SK-N-MC (cell line): ENCODE measurements around the gene ERMAP.

Experiments used
- EZH2 ChIP-seq: fragments of 200-600 bp; sonication (generic); IDR thresholded peaks from one replicate; pipeline ENCODE4 v1.6.1; 2017; ENCODE audit warnings: antibody characterized with exemption
- POLR2AphosphoS5 ChIP-seq: IDR thresholded peaks from 2 replicates; pipeline ENCODE4 v1.6.1; 2012; ENCODE audit warnings: mild to moderate bottlenecking, low read depth, low read length, borderline replicate concordance

GRCh38 chr1:42774928-42775526, 41.9 kb upstream of the ERMAP start:
- no peak for TF ChIP-seq EZH2
- TF ChIP-seq POLR2AphosphoS5 = no peak
